ENCODE results near the gene ADAMTSL1. TPM values are rescaled to one million over a fixed set of nuclear protein-coding genes. Genes with fewer than 3 reads are reported as not detected.

ADAMTSL1 gene
- total and polyA plus RNA-seq, 2 donors (not counting 3 experiments of a cell fraction or from before 2014, with no cell fraction given), result 15.0 to 18.4 TPM

GRCh38 chr9:18585996-18586395 lies 112.0 kb downstream of the ADAMTSL1 start:
- dilution Hi-C loops (cut with MboI; ENCODE audit: extremely low pct_ligation_motif_present, low sequenced_read_pairs), result no loop called here
- Histone ChIP-seq H3K9me1 (replicated peaks; ENCODE audit: control insufficient read depth, extremely low read depth, insufficient read depth, low read length) (no peaks in the 10 kb centered on the region), H3K9me3 (replicated peaks; ENCODE audit: control insufficient read depth, insufficient read depth, low read length) (no peaks in the 10 kb centered on the region), H4K20me1 (replicated peaks; ENCODE audit: control insufficient read depth, extremely low read depth, insufficient read depth, low read length) (no peaks in the 10 kb centered on the region), H3K36me3 (ENCODE audit: control insufficient read depth in 2 of 2, extremely low read depth in 1 of 2, insufficient read depth in 2 of 2, low read length in 2 of 2) (no peaks in the 10 kb centered on the region), H3K4me3 (replicated peaks in 1 of 3; ENCODE audit: insufficient read depth in 1 of 3, low read depth in 1 of 3, low read length in 3 of 3) (no peak overlapping the region), H2AFZ (ENCODE audit: low read depth, low read length) (no peak overlapping the region), H3K4me1 (ENCODE audit: control insufficient read depth, extremely low read depth, insufficient read depth, low read length) (no peaks in the 10 kb centered on the region), H3K4me2 (ENCODE audit: insufficient read depth, low read length) (no peak overlapping the region), H3K27ac (ENCODE audit: insufficient read depth, low read depth, low read length) (no peak overlapping the region), H3K27me3 (ENCODE audit: control insufficient read depth in 2 of 2, insufficient read depth in 2 of 2, low read length in 2 of 2) (no peaks in the 10 kb centered on the region), H3K9ac (replicated peaks; ENCODE audit: extremely low read depth, insufficient read depth, low read length) (no peak overlapping the region), H3K79me2 (ENCODE audit: control insufficient read depth, insufficient read depth, low read length) (no peaks in the 10 kb centered on the region)
- BruUV-seq (replicated peaks), result no TSS peak
- intact Hi-C loops (cut with micrococcal nuclease), result no loop called here
- POLR2A ChIA-PET, result no interaction called here
- TF ChIP-seq FOS (IDR thresholded peaks at IDR 0.05; ENCODE audit: borderline replicate concordance, insufficient read depth, low read length) (no peak), JUN (IDR thresholded peaks at IDR 0.05; ENCODE audit: borderline replicate concordance, insufficient read depth, insufficient read length, low read depth) (no peak), MYC (IDR thresholded peaks at IDR 0.05; ENCODE audit: low read depth, low read length) (no peak), CTCF (IDR thresholded peaks at IDR 0.05; ENCODE audit: extremely low read depth in 1 of 2, insufficient read depth in 1 of 2, low read depth in 1 of 2, low read length in 2 of 2) (no peak), POLR2AphosphoS5 (IDR thresholded peaks at IDR 0.05; ENCODE audit: insufficient read depth, low read depth, low read length) (no peak)
- CTCF ChIA-PET, result no interaction called here
- DNase-seq (ENCODE audit: low read depth, low spot score) (no peak), FAIRE-seq (no peak)

GRCh38 chr9:18588002-18588401 lies 114.0 kb downstream of the ADAMTSL1 start:
- no peak overlapping the region for H3K4me2 ChIP-seq (ENCODE audit: insufficient read depth, low read length)
- no TSS peak for BruUV-seq (replicated peaks)
- no peak overlapping the region for H3K4me3 ChIP-seq (replicated peaks in 1 of 3; ENCODE audit: insufficient read depth in 1 of 3, low read depth in 1 of 3, low read length in 3 of 3)
- intact Hi-C loops (cut with micrococcal nuclease), result no loop called here
- H3K27ac ChIP-seq (ENCODE audit: insufficient read depth, low read depth, low read length), result no peak overlapping the region
- no peak for DNase-seq (ENCODE audit: low read depth, low spot score)
- no peaks in the 10 kb centered on the region for H3K4me1 ChIP-seq (ENCODE audit: control insufficient read depth, extremely low read depth, insufficient read depth, low read length)
- H3K27me3 ChIP-seq (ENCODE audit: control insufficient read depth in 2 of 2, insufficient read depth in 2 of 2, low read length in 2 of 2), result no peaks in the 10 kb centered on the region
- no peak for TF ChIP-seq GATA2 (IDR thresholded peaks at IDR 0.05; ENCODE audit: insufficient read depth, insufficient read length, low read depth, low read length)
- TF ChIP-seq POLR2A (IDR thresholded peaks at IDR 0.05; ENCODE audit: low read depth, low read length), result no peak
- no peak for TF ChIP-seq POLR2AphosphoS5 (IDR thresholded peaks at IDR 0.05; ENCODE audit: insufficient read depth, low read depth, low read length)
- no peaks in the 10 kb centered on the region for H4K20me1 ChIP-seq (replicated peaks; ENCODE audit: control insufficient read depth, extremely low read depth, insufficient read depth, low read length)
- H3K9ac ChIP-seq (replicated peaks; ENCODE audit: extremely low read depth, insufficient read depth, low read length), result no peak overlapping the region
- FAIRE-seq, result no peak
- no peaks in the 10 kb centered on the region for H3K9me3 ChIP-seq (replicated peaks; ENCODE audit: control insufficient read depth, insufficient read depth, low read length)
- CTCF ChIA-PET, result interaction anchor here (1.3 to 1.8 kb wide), 2 partner anchors 61 to 146 kb away, joined by 3 to 4 read pairs; no protein-coding TSS in a partner anchor
- H3K36me3 ChIP-seq (ENCODE audit: control insufficient read depth in 2 of 2, extremely low read depth in 1 of 2, insufficient read depth in 2 of 2, low read length in 2 of 2), result no peaks in the 10 kb centered on the region
- H3K79me2 ChIP-seq (ENCODE audit: control insufficient read depth, insufficient read depth, low read length), result no peaks in the 10 kb centered on the region
- POLR2A ChIA-PET, result no interaction called here
- dilution Hi-C loops (cut with MboI; ENCODE audit: extremely low pct_ligation_motif_present, low sequenced_read_pairs), result no loop called here
- no peak overlapping the region for H2AFZ ChIP-seq (ENCODE audit: low read depth, low read length)
- no peaks in the 10 kb centered on the region for H3K9me1 ChIP-seq (replicated peaks; ENCODE audit: control insufficient read depth, extremely low read depth, insufficient read depth, low read length)
